K562 (cell line): ENCODE data around the gene DDX43. TPM values are rescaled to one million over a fixed set of nuclear protein-coding genes. Genes with fewer than 3 reads are reported as not detected.

Experiments
- ATAC-seq: fragments of 200-7000 bp; cut with Tn5 transposase; 3 replicates; pipeline ENCODE4 v1.9.1; 2020; ENCODE audit warnings: moderate library complexity
- BruUV-seq: library from RNA; stranded (reverse); fragments of 400-500 nt; replicated peaks from 2 replicates; lab custom pipeline; 2021; lab: Mats Ljungman, UMichigan
- CTCF ChIA-PET: fragments of 300-600 bp; formaldehyde crosslinking; extraction: SDS; loops from one replicate; lab custom pipeline; 2021; ENCODE audit warnings: low intra/inter-chr PET ratio; lab: Yijun Ruan, JAX
- POLR2A ChIA-PET: fragments of 300-600, 350-650 bp; sonication (Branson Sonifier 250); formaldehyde crosslinking; extraction: SDS; loops from one replicate; lab custom pipeline; 2021; ENCODE audit warnings: antibody characterized with exemption, inconsistent platforms; lab: Yijun Ruan, JAX
- DNase-seq, 4 experiments: peaks; one replicate each; pipeline versions ENCODE4 v3.0.0 to v3.0.0-alpha.2; 2011 to 2018; ENCODE audit warnings: low spot score in 3 of 4, mixed read lengths in 3 of 4; ENCODE audit errors: extremely low read depth in 1 of 4
- FAIRE-seq: peaks from 2 replicates; lab custom pipeline; 2011; peaks lifted over from hg19 to GRCh38; lab: Jason Lieb, UNC
- H2AFZ ChIP-seq: 2 replicates; pipeline ENCODE4 v1.6.0; 2011; ENCODE audit warnings: low read depth, low read length, control low read depth, inconsistent platforms
- H3K27ac ChIP-seq: fragments of 200-600 bp; 3 replicates; pipeline ENCODE4 v1.8.0; 2011; ENCODE audit warnings: low read depth, mild to moderate bottlenecking, control low read depth, inconsistent platforms, low read length, moderate library complexity, mixed read lengths; ENCODE audit errors: extremely low read depth
- H3K27me3 ChIP-seq, 2 experiments: fragments of 300-600 bp in 1 of 2; 2 replicates in 1 of 2; 3 replicates in 1 of 2; pipeline versions ENCODE4 v1.6.0 to v1.8.0; 2011; ENCODE audit warnings: inconsistent platforms in 2 of 2, low read length in 2 of 2, mild to moderate bottlenecking in 1 of 2, mixed read lengths in 1 of 2, moderate library complexity in 1 of 2; ENCODE audit not compliant: control insufficient read depth in 2 of 2, insufficient read depth in 2 of 2
- H3K36me3 ChIP-seq: fragments of 300-600 bp; 3 replicates; pipeline ENCODE4 v1.8.0; 2011; ENCODE audit warnings: mild to moderate bottlenecking, low read length, inconsistent platforms; ENCODE audit not compliant: control insufficient read depth, insufficient read depth
- H3K4me1 ChIP-seq, 2 experiments: fragments of 200-600 bp in 1 of 2; replicated peaks in 1 of 2; 2 replicates in 1 of 2; 3 replicates in 1 of 2; pipeline versions ENCODE4 v1.5.1 to v1.8.0; 2011; ENCODE audit warnings: inconsistent platforms in 2 of 2, low read length in 2 of 2, mild to moderate bottlenecking in 1 of 2, mixed read lengths in 1 of 2, moderate library complexity in 1 of 2; ENCODE audit not compliant: control insufficient read depth in 2 of 2, insufficient read depth in 2 of 2
- H3K4me2 ChIP-seq: 2 replicates; pipeline ENCODE4 v1.6.1; 2011; ENCODE audit warnings: low read length, control low read depth, inconsistent platforms, mixed read lengths; ENCODE audit not compliant: insufficient read depth
- H3K4me3 ChIP-seq: fragments of 200-600 bp; sonication (generic), shearing (Covaris generic); 2 replicates; pipeline ENCODE4 v1.5.1; 2016; ENCODE audit warnings: control low read depth, inconsistent platforms
- H3K79me2 ChIP-seq: fragments of 200-600 bp; 3 replicates; pipeline ENCODE4 v1.8.0; 2011; ENCODE audit warnings: low read length, inconsistent platforms; ENCODE audit not compliant: control insufficient read depth, insufficient read depth
- H3K9ac ChIP-seq, 2 experiments: 2 replicates each; pipeline versions ENCODE4 v1.6.0 to v1.6.1; 2011; ENCODE audit warnings: low read depth in 2 of 2, low read length in 2 of 2, control low read depth in 1 of 2, inconsistent platforms in 1 of 2, mild to moderate bottlenecking in 1 of 2, mixed read lengths in 1 of 2; ENCODE audit not compliant: insufficient read depth in 1 of 2
- H3K9me1 ChIP-seq: one replicate; pipeline ENCODE4 v1.6.0; 2011; ENCODE audit warnings: inconsistent platforms, mild to moderate bottlenecking, low read length, moderate library complexity; ENCODE audit not compliant: control insufficient read depth, insufficient read depth
- H3K9me3 ChIP-seq: replicated peaks from 2 replicates; pipeline ENCODE4 v1.5.1; 2011; ENCODE audit warnings: low read depth, low read length, inconsistent platforms; ENCODE audit not compliant: control insufficient read depth, insufficient read depth
- H4K20me1 ChIP-seq: replicated peaks from 2 replicates; pipeline ENCODE4 v1.6.1; 2011; ENCODE audit warnings: low read length, inconsistent platforms, mixed read lengths; ENCODE audit not compliant: control insufficient read depth, insufficient read depth
- FOXK2 ChIP-seq, 2 experiments: fragments of 450-650 bp; IDR thresholded peaks in 1 of 2; conservative IDR thresholded peaks in 1 of 2; 2 replicates each; pipeline ENCODE4 v1.6.1; 2016; ENCODE audit warnings: low read depth in 2 of 2, mild to moderate bottlenecking in 1 of 2
- GABPA ChIP-seq: fragments of 200-800 bp; sonication (Bioruptor generic); conservative IDR thresholded peaks from 2 replicates; pipeline ENCODE4 v1.6.1; 2016; ENCODE audit warnings: low read depth, missing genetic modification characterization, missing compliant biosample characterization
- POLR2H ChIP-seq: IDR thresholded peaks from 2 replicates; pipeline ENCODE4 v1.6.1; 2016; ENCODE audit warnings: missing genetic modification characterization, low read depth, mild to moderate bottlenecking, control low read depth, missing compliant biosample characterization, moderate library complexity
- SIN3A ChIP-seq, 2 experiments: fragments of 150-350 bp in 1 of 2; IDR thresholded peaks; 2 replicates each; pipeline ENCODE4 v1.6.1; 2011 to 2016; ENCODE audit warnings: borderline replicate concordance in 2 of 2, low read depth in 2 of 2, low read length in 2 of 2, mild to moderate bottlenecking in 2 of 2, moderate library complexity in 2 of 2; ENCODE audit not compliant: control insufficient read depth in 1 of 2
- WGBS: fragments of 100-300 bp; shearing (Covaris generic); methylation state at CpG from one replicate; pipeline ENCODE4 v1.1.6; 2016; ENCODE audit warnings: low coverage, mixed read lengths; ENCODE audit not compliant: insufficient coverage; ENCODE audit errors: missing lambda C conversion rate; 5-methylcytosine and 5-hydroxymethylcytosine counted together
- in situ Hi-C: fragments of 300-500 bp; cut with MboI; formaldehyde crosslinking; loops from 4 replicates; pipeline ENCODE4 v1.15.0; 2018; ENCODE audit warnings: inconsistent platforms, mixed read lengths
- intact Hi-C: fragments of 100-400 bp; cut with micrococcal nuclease; formaldehyde crosslinking; loops from 2 replicates; pipeline ENCODE4 v1.14.2; 2022
- polyA plus RNA-seq, 8 experiments: library from polyadenylated mRNA; depleted of rRNA in 4 of 8; stranded (reverse) in 5 of 8; unstranded in 3 of 8; fragments of >200 nt; fragmentation: Nextera tagmentation in 2 of 8; fragmentation: Illumina TruSeq in 1 of 8; extraction: Ambion mirVana in 2 of 8; extraction: Trizol in 1 of 8; gene quantifications; 2 replicates each; pipeline versions ENCODE4 v1.2.1 to v1.2.3, GENCODE V29; 2011 to 2014; ENCODE audit warnings: inconsistent platforms in 1 of 8, missing spikeins in 1 of 8
- total RNA-seq, 7 experiments: library from RNA; depleted of rRNA in 6 of 7; stranded (reverse); fragments of >200 nt in 6 of 7; fragmentation: Illumina TruSeq in 2 of 7; extraction: Trizol in 2 of 7; gene quantifications; 2 replicates each; pipeline versions ENCODE4 v1.2.1 to v1.2.3, GENCODE V29; 2011 to 2021; ENCODE audit warnings: low replicate concordance in 1 of 7
- TF ChIP-seq, protein P1 (sequence below): fragments of 450-650 bp; IDR thresholded peaks from 2 replicates; pipeline ENCODE4 v1.6.1; 2016; ENCODE audit warnings: mild to moderate bottlenecking, moderate library complexity
- TF ChIP-seq, protein P2 (sequence below): sonication (generic); formaldehyde crosslinking; IDR thresholded peaks from 2 replicates; pipeline ENCODE4 v1.8.1; 2023; ENCODE audit warnings: mild to moderate bottlenecking, missing genetic modification reagents

Gene DDX43
- total and polyA plus RNA-seq, 9 of the 15 experiments (the other 6 are each of a cell fraction or from before 2014, with no cell fraction given): 0.07 to 0.88 (median 0.25) TPM

- Histone ChIP-seq H3K4me1 (peaks cover 7 to 10% of the 10 kb centered on the region in 2 experiments), H3K9me3 (no peaks in the 10 kb centered on the region; the same call in 1 of the 2 replicates), H3K79me2 (no peaks in the 10 kb centered on the region), H3K4me2 (no peak overlapping the region; the same call in 1 of the 2 replicates), H3K9me1 (no peaks in the 10 kb centered on the region), H3K36me3 (no peaks in the 10 kb centered on the region), H3K9ac (peak overlapping the region in 1 of 2 experiments; percentile 79; a peak in 2 of 4 replicates), H3K27me3 (no peaks in the 10 kb centered on the region), H3K27ac (peak overlapping the region; percentile 89), H4K20me1 (no peaks in the 10 kb centered on the region), H3K4me3 (no peak overlapping the region), H2AFZ (peak overlapping the region; percentile 99)
- no peak for ATAC-seq
- 64% methylated on average over 10 of the region's 10 CpGs for WGBS
- no TSS peak for BruUV-seq
- intact Hi-C loops (loop anchor here (2.0 to 5.0 kb wide), 3 partner anchors 63 to 105 kb away; partner anchors contain the start of gene MTO1), in situ Hi-C loops (no loop called here)
- FAIRE-seq: no peak
- POLR2A ChIA-PET: interaction anchor here (1.5 to 2.6 kb wide), 2 partner anchors 33 to 72 kb away, joined by 4 to 21 read pairs; partner anchors contain the start of gene MTO1
- TF ChIP-seq, protein P1, sequence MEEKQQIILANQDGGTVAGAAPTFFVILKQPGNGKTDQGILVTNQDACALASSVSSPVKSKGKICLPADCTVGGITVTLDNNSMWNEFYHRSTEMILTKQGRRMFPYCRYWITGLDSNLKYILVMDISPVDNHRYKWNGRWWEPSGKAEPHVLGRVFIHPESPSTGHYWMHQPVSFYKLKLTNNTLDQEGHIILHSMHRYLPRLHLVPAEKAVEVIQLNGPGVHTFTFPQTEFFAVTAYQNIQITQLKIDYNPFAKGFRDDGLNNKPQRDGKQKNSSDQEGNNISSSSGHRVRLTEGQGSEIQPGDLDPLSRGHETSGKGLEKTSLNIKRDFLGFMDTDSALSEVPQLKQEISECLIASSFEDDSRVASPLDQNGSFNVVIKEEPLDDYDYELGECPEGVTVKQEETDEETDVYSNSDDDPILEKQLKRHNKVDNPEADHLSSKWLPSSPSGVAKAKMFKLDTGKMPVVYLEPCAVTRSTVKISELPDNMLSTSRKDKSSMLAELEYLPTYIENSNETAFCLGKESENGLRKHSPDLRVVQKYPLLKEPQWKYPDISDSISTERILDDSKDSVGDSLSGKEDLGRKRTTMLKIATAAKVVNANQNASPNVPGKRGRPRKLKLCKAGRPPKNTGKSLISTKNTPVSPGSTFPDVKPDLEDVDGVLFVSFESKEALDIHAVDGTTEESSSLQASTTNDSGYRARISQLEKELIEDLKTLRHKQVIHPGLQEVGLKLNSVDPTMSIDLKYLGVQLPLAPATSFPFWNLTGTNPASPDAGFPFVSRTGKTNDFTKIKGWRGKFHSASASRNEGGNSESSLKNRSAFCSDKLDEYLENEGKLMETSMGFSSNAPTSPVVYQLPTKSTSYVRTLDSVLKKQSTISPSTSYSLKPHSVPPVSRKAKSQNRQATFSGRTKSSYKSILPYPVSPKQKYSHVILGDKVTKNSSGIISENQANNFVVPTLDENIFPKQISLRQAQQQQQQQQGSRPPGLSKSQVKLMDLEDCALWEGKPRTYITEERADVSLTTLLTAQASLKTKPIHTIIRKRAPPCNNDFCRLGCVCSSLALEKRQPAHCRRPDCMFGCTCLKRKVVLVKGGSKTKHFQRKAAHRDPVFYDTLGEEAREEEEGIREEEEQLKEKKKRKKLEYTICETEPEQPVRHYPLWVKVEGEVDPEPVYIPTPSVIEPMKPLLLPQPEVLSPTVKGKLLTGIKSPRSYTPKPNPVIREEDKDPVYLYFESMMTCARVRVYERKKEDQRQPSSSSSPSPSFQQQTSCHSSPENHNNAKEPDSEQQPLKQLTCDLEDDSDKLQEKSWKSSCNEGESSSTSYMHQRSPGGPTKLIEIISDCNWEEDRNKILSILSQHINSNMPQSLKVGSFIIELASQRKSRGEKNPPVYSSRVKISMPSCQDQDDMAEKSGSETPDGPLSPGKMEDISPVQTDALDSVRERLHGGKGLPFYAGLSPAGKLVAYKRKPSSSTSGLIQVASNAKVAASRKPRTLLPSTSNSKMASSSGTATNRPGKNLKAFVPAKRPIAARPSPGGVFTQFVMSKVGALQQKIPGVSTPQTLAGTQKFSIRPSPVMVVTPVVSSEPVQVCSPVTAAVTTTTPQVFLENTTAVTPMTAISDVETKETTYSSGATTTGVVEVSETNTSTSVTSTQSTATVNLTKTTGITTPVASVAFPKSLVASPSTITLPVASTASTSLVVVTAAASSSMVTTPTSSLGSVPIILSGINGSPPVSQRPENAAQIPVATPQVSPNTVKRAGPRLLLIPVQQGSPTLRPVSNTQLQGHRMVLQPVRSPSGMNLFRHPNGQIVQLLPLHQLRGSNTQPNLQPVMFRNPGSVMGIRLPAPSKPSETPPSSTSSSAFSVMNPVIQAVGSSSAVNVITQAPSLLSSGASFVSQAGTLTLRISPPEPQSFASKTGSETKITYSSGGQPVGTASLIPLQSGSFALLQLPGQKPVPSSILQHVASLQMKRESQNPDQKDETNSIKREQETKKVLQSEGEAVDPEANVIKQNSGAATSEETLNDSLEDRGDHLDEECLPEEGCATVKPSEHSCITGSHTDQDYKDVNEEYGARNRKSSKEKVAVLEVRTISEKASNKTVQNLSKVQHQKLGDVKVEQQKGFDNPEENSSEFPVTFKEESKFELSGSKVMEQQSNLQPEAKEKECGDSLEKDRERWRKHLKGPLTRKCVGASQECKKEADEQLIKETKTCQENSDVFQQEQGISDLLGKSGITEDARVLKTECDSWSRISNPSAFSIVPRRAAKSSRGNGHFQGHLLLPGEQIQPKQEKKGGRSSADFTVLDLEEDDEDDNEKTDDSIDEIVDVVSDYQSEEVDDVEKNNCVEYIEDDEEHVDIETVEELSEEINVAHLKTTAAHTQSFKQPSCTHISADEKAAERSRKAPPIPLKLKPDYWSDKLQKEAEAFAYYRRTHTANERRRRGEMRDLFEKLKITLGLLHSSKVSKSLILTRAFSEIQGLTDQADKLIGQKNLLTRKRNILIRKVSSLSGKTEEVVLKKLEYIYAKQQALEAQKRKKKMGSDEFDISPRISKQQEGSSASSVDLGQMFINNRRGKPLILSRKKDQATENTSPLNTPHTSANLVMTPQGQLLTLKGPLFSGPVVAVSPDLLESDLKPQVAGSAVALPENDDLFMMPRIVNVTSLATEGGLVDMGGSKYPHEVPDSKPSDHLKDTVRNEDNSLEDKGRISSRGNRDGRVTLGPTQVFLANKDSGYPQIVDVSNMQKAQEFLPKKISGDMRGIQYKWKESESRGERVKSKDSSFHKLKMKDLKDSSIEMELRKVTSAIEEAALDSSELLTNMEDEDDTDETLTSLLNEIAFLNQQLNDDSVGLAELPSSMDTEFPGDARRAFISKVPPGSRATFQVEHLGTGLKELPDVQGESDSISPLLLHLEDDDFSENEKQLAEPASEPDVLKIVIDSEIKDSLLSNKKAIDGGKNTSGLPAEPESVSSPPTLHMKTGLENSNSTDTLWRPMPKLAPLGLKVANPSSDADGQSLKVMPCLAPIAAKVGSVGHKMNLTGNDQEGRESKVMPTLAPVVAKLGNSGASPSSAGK: peak; percentile 7; the same call in 1 of the 2 replicates
- TF ChIP-seq, protein P2, sequence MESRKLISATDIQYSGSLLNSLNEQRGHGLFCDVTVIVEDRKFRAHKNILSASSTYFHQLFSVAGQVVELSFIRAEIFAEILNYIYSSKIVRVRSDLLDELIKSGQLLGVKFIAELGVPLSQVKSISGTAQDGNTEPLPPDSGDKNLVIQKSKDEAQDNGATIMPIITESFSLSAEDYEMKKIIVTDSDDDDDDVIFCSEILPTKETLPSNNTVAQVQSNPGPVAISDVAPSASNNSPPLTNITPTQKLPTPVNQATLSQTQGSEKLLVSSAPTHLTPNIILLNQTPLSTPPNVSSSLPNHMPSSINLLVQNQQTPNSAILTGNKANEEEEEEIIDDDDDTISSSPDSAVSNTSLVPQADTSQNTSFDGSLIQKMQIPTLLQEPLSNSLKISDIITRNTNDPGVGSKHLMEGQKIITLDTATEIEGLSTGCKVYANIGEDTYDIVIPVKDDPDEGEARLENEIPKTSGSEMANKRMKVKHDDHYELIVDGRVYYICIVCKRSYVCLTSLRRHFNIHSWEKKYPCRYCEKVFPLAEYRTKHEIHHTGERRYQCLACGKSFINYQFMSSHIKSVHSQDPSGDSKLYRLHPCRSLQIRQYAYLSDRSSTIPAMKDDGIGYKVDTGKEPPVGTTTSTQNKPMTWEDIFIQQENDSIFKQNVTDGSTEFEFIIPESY (CRISPR knock-in tag): peak; percentile 77
- no peak for TF ChIP-seq GABPA (tag)
- TF ChIP-seq SIN3A (IDR thresholded peaks at IDR 0.05; ENCODE audit: borderline replicate concordance in 2 of 2, control insufficient read depth in 1 of 2, low read depth in 2 of 2, low read length in 2 of 2): no peak
- TF ChIP-seq POLR2H (tag): no peak
- 0 out of 4 replicates have a peak, but pooled peaks of 1 of the 2 experiments have one; percentile 12 for TF ChIP-seq FOXK2 (conservative IDR thresholded peaks at IDR 0.05 in 1 of 2, IDR thresholded peaks at IDR 0.05 in 1 of 2; ENCODE audit: low read depth in 2 of 2)
- DNase-seq: no peak
- CTCF ChIA-PET: no interaction called here
Measured at GRCh38 chr6:73389854-73390253, 4.8 kb upstream of the DDX43 start.
